ENCODE results near the gene SERHL2.

Gene SERHL2

DNA sequence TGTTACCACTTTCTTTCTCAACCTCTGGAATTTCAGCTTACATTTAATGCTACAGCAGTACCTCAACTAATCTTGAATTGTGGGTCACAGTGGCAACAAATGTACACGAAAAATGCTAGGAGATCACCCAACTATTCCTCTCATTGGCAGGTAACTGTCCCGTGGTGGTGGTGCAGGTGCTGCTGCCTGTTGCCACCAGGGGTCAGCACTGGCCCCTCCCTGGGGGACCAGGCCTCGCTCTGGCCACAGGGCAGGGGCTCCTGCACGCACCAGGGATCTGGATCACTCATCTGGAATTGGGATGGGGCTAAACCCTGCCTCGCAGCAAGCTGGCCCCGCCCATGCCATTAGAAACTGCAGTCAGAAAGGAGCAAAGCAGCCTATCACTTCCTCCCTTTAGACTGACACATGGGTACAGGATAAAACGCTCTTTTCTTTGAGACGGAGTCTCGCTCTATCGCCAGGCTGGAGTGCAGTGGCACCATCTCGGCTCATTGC, 67.8 kb downstream of the SERHL2 start:
- Histone ChIP-seq H3K27me3 (ENCODE audit: control insufficient read depth in 5 of 5, insufficient read depth in 4 of 5, low read length in 5 of 5) (peaks cover 0 to 3% (median 0%) of the 10 kb centered on the region in 5 donors), H3K9ac (ENCODE audit: low read length in 5 of 5) (no peak overlapping the region), H3K27ac (ENCODE audit: low read depth, low read length) (peak overlapping the region; percentile 50), H3K4me1 (ENCODE audit: control insufficient read depth in 5 of 5, insufficient read depth in 5 of 5, low read length in 5 of 5) (peaks cover 4 to 32% (median 25%) of the 10 kb centered on the region in 5 donors), H3K4me3 (ENCODE audit: low read depth in 1 of 5, low read length in 5 of 5) (no peak overlapping the region), H3K36me3 (ENCODE audit: control insufficient read depth in 5 of 5, insufficient read depth in 5 of 5, low read length in 5 of 5) (peaks cover 0 to 62% (median 55%) of the 10 kb centered on the region in 5 donors), H3K9me3 (ENCODE audit: control insufficient read depth in 5 of 5, low read length in 5 of 5) (peaks cover 0 to 2% (median 0%) of the 10 kb centered on the region in 5 donors)

DNA sequence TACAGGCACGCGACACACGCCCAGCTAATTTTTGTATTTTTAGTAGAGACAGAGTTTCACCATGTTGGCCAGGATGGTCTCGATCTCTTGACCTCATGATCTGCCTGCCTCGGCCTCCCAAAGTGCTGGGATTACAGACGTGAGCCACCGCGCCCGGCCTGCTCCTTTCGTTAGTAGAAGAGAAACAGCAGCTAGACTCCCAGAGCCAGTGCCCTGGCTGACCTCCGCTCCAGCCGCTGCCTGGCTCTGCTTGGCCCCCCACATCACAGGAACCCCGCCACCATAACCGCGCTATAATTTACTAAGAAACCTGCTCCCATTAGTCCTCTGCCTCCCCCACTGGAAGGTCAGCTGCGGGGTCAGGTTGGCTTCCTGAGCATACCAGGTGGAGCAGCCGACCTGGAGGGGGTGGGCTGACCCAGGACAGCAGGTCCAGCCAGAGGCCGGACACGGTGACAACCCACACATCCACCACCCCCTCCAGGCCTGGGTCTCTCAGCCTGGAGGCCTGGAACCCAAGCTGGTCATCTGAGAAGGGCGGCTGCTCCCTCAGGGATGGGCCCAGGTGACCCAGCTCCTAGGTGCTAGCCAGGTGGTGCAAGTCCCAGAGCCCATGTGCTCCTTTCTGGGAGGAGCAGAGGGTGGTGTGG, 68.4 kb downstream of the SERHL2 start:
- Histone ChIP-seq H3K4me3 (ENCODE audit: low read depth in 1 of 5, low read length in 5 of 5) (no peak overlapping the region), H3K4me1 (ENCODE audit: control insufficient read depth in 5 of 5, insufficient read depth in 5 of 5, low read length in 5 of 5) (peaks cover 3 to 28% (median 21%) of the 10 kb centered on the region in 5 donors), H3K27me3 (ENCODE audit: control insufficient read depth in 5 of 5, insufficient read depth in 4 of 5, low read length in 5 of 5) (peaks cover 0 to 2% (median 0%) of the 10 kb centered on the region in 5 donors), H3K27ac (ENCODE audit: low read depth, low read length) (peak overlapping the region; percentile 41), H3K9me3 (ENCODE audit: control insufficient read depth in 5 of 5, low read length in 5 of 5) (peaks cover 0 to under 1% (median 0%) of the 10 kb centered on the region in 5 donors), H3K36me3 (ENCODE audit: control insufficient read depth in 5 of 5, insufficient read depth in 5 of 5, low read length in 5 of 5) (peaks cover 0 to 68% (median 62%) of the 10 kb centered on the region in 5 donors), H3K9ac (ENCODE audit: low read length in 5 of 5) (no peak overlapping the region)

DNA sequence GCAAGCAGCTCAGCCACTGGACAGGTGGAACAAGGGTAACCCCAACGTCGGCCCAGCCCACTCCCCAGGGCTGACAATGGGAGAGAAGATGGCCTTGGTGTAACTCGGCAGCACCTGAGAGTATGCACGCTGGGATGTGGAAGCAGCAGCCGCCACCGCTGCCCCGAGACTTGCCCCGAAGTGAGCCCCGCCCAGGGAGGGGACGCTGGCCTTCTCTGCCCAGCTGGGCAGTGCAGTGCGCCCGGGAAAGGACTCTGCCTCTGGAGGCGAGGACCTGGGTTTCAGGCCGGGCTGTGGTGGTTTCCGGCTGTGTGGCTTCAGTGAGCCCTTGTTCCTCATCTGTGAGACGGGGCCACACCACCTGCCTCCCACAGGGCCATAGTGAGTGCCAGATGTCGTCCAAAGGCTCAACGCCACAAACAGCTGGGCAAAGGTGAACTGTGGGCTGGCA, 69.6 kb downstream of the SERHL2 start:
- peak overlapping the region; percentile 23 for H3K27ac ChIP-seq (ENCODE audit: low read depth, low read length)
- H3K36me3 ChIP-seq (ENCODE audit: control insufficient read depth in 5 of 5, insufficient read depth in 5 of 5, low read length in 5 of 5): peaks cover 0 to 79% (median 73%) of the 10 kb centered on the region in 5 donors
- no peaks in the 10 kb centered on the region for H3K9me3 ChIP-seq (ENCODE audit: control insufficient read depth in 5 of 5, low read length in 5 of 5)
- no peak overlapping the region for H3K9ac ChIP-seq (ENCODE audit: low read length in 5 of 5)
- H3K4me1 ChIP-seq (ENCODE audit: control insufficient read depth in 5 of 5, insufficient read depth in 5 of 5, low read length in 5 of 5): peaks cover 0 to 25% (median 13%) of the 10 kb centered on the region in 5 donors
- no peak overlapping the region for H3K4me3 ChIP-seq (ENCODE audit: low read depth in 1 of 5, low read length in 5 of 5)
- no peaks in the 10 kb centered on the region for H3K27me3 ChIP-seq (ENCODE audit: control insufficient read depth in 5 of 5, insufficient read depth in 4 of 5, low read length in 5 of 5)

Measured in subcutaneous abdominal adipose tissue (tissue), 5 donors.